HG03097 (cell line): ENCODE data around the gene KDM2A.

Experiments
- ATAC-seq: cut with Tn5 transposase; IDR thresholded peaks from one replicate; pipeline ENCODE4 v1.9.1; 2021; ENCODE audit not compliant: unreplicated experiment, low FRiP score

KDM2A gene

DNA sequence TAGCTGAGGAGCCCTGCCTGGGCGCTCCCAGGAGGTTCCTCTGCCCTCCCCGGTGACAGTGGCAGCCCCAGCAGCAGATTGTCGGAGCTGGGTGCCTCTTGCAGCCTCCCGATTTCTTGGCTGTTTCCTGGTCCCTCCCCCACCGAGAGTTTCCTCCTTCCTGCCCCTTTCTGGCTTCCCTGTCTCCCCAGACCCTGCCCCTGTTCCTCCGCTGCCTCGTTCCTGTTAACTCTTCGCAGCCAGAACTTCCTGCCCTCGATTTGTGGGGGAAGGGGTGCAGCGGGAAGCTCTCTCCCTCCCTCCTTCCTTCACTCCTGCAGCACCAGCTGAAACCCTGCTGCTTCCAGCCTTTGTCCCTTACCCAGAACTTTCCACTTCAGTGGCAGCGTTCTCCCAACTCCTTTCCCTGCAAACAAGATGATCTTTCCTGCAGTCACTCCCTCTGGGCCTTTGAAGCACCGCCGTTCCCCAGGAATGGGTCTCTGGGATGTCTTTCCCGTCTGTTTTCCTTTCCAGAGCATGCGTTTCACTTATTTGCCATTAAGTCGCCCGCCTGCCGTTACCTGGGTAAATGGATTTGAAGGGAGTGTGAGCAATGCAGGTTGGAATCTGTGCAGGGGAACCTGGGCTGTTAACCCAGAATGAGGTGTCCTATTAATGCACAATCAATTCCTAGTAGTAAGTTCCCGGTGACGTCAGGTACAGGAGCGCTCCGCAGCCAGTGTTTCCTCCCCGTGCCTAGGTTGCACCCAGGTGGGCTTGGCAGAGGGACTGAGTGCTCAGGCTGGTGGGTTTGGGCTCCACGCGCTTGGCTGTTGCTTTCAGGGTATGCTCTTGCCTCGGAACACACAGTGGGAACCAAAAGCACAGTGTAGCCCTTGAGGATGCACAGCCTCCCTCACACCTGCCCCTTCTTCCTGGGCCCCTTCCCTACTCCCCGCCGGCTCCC is 151.5 kb downstream of the KDM2A start:
- no peak for ATAC-seq

DNA sequence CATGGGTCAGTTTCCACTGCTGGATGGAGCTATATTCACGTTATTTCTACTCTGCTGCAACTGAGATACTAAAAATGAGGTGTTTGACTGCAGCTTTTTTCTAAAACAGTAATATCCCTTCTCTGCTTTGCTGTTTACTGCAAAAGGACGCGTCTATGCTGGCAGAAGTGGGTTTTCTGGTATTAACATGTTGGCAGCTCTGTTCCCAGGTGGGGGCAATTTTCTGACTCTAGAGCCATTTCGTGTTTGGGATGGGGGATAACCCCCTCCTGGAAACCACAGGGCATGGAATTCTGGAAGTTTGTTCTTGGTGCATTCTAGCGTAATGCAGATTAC is 152.1 kb downstream of the KDM2A start:
- no peak for ATAC-seq

DNA sequence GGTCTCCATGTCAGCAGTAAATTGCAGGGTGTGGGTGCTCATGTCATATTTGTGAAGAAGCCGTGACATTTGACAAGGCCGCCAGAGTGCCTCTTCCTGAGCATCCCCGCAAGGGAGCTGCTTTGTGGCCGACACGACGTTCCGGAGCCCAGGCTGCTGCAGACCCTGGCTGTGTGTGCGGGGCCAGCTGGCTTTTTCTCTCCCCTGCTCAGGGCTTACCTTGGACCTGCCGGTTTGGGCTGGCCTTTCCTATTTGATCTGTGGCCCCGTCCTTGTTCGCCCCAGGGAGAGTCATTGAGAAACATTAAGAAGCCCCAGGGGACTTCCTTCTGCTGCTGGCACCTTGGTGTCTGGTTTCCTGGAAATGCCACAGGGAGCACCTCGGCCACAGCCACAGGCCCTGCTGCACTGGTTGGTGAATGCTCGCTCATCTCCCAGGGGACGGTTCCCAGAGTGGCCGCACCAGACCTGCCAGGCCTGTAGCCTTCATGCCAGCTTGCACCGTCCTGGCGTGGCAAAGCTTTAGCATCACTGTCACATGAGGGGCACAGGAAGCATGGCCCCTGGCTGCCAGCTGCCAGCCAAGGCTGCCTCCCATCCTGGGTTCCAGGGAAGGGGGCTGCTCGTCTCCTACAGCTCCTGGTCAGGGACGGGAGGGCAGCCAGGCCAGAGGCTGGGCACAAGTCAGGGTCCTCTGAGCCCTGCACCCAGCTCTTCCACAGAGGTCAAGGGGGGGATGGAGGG is 152.7 kb downstream of the KDM2A start:
- ATAC-seq = no peak

DNA sequence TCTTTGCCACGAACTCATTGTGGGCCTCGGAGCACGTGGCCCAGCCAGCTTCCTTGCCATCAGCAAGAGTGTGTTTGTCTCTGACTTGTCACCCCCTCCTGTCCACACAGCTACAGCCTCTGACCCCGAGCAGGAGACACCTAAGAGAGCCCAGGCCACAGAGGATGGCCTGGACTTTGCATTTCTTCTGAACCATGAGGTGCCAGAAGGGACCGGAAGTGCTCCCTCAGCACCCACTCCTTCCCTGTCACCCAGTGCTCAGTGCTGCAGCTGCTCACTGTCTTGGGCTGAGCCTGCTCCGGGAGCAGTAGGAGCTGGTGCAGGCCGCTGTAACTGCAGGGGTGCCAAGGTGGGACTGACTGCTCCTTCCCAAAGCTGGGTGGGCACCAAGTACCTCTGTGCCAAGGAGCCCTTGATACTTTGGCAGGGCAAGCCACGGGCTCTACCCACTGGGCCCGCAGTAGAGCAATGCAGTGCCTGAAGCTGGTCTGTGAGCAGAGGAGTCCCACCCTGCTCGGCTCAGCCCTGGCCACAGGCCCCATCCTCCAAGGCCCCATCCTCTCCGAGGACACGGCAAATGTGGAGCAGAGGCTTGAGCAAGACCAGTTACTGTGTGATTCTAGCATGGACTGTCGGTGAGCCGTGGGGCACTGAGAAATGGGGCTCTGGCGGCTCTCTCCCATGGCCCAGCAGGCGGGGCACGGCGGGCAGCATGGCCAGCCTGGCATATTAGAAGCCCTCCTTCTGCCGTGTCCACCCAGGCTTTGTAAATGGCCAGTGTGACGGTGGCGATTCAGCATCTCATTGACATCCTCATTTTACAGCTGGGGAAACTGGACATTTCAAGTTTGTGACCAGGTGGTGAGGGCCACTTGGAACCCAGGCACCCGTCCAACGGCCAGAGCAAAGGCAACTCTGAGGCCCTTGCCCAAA is 153.5 kb downstream of the KDM2A start:
- no peak for ATAC-seq

DNA sequence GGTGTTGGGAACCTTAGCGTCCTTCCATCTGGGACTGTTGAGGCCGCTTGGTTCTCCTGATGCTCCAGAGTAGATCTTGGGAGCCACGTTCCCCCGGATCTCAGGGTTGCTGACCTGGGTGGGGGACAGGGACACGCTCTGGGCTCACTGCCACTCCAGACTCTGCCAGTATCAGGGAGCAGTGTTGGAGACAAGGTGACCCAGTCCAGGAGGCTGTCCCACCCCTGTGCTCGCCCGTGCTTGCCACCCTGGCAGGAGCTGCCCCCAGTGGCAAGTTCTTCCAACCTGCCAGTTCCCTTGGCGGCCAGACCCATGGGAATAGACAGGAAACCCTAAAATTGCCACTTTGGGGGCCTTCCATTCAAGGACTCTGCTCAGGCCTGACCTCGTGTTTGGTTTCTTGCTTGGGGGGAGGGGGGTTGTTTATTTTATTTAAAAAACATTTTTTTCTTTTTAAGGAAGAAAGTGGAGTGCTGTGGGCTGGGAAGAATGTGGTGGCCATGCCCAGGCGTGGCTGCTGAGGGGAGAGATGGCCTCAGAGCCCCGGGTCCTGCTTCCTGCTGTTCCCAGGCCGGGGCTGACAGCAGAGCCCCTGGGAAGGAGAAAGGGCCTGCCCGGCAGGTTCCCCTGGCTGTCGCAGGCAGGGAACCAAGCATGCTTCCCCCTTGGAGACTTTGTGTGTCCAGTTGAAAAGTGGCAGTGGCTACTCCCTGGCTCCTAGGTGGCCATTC is 154.4 kb downstream of the KDM2A start:
- no peak for ATAC-seq

DNA sequence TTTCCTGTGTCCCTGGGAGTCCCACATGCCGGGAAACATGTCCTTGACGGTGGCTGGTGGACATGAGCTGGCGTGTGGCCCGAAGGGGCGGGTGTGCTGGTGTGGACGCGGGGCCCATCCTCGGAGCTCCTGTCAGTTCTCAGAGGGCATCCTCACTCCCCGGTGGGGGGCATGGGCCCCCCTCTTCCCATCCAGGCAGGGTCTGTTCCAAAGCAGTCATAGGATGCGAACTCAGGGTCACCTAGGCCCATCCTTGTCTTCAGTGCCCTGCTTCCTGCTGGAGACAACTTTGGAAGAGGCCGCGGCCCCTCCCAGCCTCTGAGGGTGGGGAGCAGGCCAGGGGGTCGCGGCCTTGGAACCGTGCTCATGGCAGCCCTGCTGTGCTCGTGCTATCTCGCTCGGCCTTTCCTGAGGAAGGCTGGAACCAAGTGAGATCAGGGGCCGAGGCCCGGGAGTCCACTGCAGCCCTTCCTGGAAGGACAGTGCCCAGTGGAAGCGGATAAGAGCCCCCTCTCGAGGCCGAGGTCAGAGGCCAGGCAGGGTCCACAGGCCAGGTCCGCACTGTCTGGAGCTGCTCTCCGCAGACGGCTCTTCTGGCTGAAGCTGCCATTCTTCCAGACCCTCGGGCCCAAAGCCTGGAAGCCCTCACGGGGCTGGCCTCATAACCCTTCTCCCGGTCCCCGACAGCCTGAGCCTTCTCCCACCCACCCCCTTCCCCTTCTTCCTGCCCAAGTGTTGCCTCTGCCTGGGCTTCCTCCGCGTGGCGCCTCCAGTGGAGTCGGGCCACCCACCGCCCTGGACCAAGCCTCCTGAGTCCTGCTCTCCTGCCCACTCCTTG is 155.9 kb downstream of the KDM2A start:
- ATAC-seq = no peak

DNA sequence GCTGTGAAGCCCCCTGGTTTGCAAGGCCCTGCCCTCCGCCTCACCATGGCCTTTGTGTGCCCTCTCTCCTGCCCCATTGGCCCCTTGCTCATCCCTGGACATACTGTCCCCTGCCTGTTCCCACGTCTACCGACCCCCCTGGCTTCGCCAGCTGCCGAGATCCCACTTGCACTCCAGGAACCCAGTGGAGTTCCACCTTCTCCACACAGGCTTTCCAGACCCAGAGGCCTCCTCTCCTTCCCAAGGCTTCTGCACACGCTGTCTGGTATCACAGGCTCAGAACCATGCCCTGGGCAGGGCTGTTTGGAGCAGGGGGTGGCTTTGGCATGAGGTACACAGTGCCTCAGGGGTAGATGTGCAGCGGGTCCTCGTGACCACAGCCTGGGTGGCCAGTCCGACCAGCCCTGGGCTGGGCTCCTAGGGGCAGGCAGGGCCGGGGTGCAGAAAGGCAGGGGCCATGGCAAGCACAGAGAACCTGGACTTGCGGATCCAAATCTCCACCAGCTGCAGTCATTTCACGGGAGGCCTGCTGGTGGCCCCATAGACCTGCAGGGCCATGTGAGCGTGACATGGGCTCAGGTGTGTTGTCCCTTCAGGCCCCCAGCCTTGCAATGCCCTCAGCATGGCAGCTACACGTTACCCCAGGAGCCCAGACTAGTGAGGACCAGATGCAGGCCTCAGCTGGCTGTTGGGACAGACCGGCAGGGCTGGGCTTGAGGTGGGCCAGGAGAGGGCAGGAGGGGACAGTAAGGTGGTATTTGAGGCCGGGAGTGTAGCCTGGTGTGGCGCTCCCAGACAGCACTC is 156.7 kb downstream of the KDM2A start:
- ATAC-seq = no peak

DNA sequence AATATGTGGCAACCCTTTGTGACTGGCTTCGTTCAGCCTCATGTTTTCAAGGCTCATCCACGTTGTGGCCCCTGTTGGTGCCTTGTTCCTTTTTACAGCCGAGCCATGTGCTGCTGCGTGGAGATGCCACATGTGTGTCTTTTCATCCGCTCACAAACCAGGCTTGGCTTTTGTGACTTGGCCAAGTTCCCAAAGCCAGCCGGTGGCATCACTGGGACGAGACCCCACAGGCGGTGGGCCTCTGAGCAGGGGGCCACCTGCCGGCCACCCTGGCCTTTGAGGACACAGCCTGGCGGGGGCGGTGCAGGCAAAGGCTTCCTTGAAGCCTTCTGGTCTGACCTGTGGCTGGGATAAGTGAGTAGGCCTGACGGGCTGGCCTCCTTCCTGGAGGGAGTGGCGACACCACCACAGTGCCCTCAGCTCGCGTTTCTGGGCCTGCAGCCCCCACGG is 157.7 kb downstream of the KDM2A start:
- ATAC-seq = no peak

DNA sequence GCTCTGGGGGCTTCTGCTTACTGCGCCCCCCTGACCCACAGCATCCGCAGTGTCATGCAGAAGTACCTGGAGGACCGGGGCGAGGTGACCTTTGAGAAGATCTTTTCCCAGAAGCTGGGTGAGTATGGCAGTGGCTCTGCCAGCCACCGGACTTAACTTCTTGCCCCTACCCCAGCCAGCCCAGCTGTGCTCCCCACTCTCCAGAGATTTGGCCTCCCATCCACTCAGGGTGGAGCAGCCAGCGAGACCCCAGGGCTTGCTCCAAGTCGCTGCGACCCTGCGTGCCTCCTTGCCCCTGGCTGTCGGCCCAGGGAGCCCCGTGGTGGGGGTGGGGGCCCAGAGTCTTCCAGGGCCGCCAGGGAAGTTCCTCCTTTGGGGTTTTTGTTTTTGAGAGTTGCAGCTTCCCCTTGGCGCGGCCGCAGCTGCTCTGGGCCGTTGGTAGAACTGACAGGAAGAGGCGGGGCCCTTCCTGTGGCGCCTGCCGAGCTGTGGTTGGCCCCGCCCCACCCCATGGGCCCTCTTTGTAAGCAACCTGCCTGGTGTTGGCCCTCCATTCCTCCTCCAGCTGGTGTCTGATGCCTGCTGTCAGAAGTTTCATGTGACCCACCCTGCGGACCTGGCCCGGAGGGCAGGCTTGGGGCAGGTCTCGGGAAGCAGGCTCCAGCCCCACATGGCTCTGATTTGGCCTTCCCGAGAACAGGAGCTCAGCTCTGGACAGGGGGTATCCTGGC is 158.3 kb downstream of the KDM2A start:
- ATAC-seq = peak; percentile 65

DNA sequence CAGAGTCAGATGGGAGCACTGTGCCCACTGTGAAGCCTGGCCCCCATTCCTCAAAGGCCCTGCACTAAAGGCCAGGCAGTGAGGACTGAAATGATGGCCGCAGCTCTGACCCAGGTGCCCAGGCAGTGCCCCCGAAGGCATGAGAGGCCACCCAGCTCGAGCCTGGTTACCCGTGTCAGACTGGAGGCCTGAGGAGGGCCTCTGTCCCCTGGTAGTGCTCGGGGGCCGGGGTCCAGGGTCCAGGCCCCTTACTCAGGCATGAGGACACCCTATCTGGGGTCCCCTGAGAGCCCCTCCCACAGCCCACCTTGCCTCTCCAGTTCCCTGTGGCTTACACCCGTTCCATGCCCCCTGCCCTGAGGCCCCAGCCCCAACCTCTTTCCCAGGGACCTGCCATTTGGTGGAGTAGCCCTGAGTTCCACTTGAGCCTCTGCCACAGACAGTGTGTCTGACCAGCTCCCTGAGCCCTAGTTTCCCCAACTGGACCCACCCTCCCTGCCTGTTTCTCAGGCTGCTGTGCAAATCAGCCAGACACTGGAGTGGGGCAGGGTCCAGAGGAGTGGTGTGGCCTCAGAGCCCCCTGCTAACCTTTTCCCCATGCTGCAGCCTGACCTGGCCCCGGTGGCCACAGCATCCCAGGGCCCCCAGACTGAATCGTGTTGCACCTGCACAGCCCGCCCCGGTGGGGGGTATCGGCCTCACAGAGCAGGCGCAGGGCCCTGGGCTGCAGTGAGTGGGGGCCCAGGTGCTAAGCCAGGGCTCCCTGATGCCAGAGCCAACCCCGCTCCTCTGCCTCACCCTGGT is 159.3 kb downstream of the KDM2A start:
- ATAC-seq = no peak

DNA sequence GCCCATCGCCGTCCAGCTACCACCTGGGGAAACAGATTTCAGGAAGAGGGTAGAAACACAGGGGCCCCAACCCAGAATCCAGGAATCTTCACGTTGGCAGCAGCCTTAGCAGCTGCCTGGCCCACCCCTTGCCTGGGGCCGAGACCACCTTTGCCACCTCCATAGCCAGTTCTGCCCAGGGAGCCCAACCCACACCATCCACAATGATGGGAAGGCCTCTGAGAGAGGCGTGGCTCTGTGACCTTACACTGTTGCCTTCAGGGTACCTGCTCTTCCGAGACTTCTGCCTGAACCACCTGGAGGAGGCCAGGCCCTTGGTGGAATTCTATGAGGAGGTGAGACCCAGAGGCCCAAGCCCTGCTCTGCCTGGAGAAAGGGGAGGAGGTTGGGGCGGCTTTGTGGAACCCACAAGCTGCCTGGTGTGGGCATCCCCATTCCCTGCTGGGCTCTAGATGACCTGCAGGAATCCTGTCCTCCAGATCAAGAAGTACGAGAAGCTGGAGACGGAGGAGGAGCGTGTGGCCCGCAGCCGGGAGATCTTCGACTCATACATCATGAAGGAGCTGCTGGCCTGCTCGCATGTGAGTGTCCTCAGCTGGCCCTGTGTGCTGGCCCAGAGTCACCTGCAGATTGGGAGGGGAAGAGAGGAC is 160.0 kb downstream of the KDM2A start:
- no peak for ATAC-seq

DNA sequence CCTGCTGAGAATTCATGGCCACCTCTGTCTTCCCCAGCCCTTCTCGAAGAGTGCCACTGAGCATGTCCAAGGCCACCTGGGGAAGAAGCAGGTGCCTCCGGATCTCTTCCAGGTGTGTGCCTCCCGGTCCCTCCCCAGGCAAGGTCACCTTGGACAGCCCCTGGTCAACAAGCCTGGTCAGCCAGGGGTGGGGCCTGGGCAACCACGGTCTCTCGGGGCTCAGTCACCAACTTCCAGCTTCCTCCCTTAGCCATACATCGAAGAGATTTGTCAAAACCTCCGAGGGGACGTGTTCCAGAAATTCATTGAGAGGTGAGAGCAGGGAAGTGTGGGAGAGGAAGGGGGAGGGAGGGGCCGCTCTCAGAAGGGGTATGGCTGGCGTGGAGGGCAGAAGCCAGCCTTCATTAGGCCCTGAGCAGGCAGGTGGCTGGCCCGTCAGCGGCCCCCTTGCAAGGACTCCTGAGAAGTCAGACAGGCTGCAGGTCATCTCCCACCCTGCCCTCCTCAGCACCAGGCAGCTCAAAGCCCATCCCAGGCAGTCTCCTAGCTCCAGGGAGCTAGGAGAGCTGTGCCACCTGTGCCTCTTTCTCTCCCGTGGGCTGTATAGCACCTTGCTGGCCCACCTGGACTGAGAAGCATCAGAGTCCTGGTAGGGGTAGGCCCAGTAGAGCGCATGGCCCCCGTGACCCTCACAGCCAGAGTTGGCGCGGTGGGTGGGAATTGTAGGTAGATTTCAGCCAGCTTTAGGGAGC is 160.7 kb downstream of the KDM2A start:
- ATAC-seq = no peak

DNA sequence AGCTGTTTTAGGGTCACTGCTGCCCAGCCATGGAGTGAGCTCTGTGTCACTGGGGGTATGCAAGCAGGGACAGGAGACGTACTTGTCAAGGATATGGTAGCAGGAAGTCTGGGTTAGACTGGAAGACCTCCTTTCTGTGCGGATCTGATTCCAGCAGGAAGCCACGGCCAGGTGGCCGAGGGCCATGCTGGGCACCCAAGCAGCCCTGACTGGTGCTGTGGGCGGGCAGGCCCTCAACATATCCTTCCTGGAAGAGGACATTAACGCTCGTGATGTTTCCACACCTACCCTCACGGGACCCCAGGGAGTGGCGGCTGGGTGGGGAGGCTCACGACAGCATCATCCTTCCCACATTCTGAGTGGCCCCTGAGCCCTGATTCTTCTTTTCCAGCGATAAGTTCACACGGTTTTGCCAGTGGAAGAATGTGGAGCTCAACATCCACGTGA is 161.3 kb downstream of the KDM2A start:
- ATAC-seq = no peak

DNA sequence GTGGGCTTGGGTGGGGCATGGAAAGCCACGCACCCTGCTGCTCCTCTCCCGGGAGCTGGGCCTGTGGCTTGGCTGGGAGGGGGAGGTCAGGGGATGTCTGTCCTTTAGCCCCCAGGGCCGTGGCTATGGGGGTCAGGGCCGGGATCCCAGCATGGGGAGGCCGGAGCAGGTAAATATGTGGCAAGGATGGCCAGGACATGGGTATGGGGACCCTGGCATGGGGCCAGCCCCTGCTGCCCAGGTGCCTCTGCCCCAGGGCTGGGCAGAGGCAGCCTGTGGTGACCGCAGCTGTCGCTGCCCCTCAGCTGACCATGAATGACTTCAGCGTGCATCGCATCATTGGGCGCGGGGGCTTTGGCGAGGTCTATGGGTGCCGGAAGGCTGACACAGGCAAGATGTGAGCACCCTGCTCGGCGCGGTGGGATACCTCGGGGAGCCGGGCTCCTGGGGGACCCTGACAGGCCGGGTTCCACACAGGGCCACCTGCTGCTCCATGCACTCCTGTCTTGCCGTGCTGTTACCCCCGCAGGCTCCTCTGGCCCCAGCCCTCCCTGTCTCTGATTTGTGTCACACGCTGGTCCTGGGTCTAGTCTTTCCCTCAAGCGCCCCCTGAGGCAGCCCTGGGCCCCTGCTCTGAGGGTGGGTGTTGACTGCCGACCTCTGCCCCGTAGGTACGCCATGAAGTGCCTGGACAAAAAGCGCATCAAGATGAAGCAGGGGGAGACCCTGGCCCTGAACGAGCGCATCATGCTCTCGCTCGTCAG is 161.9 kb downstream of the KDM2A start:
- no peak for ATAC-seq

DNA sequence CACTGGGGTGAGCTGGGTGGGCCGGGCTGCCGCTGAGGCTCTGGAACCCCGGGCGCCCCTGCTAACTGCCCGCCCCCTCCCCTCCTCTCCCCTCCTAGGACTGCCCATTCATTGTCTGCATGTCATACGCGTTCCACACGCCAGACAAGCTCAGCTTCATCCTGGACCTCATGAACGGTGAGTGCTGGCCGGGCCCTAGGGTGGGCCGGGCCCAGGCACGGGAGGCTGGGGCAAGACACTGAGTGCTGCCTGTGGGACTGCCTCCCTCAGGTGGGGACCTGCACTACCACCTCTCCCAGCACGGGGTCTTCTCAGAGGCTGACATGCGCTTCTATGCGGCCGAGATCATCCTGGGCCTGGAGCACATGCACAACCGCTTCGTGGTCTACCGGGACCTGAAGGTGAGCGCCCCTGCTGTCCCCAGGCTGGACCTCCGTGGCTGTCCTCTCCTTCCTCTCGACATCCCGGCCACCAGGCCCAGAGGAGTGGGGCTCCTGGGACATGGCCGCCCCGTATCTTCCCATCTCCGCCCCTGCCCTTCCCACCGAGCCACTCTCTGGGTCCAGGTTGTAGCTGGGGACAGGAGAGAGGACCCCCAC is 162.6 kb downstream of the KDM2A start:
- ATAC-seq = no peak
